Measurements from ENCODE around the gene KRTAP12-3. TPM values are rescaled to one million over a fixed set of nuclear protein-coding genes. Genes with fewer than 3 reads are reported as not detected.
A peak's percentile ranks its signal among the peaks of the same experiment; 100 is the strongest.

The KRTAP12-3 gene
- total and polyA plus RNA-seq, 9 of the 15 experiments (the other 6 are each of a cell fraction or from before 2014, with no cell fraction given) = not detected

- TF ChIP-seq ZNF280A (IDR thresholded peaks at IDR 0.05; ENCODE audit: low read depth, partially characterized antibody) (peak; percentile 63), MLX (CRISPR knock-in tag; conservative IDR thresholded peaks at IDR 0.05) (no peak), CREB5 (CRISPR knock-in tag; IDR thresholded peaks at IDR 0.05) (no peak), POLR2A (conservative IDR thresholded peaks at IDR 0.05) (no peak), BRF1 (IDR thresholded peaks at IDR 0.05; ENCODE audit: borderline replicate concordance, extremely low read depth, insufficient read length) (no peak), SAP30 (IDR thresholded peaks at IDR 0.05; ENCODE audit: borderline replicate concordance, insufficient read depth, low read depth, low read length, poor library complexity, severe bottlenecking) (no peak), CSDE1 (IDR thresholded peaks at IDR 0.05) (no peak), BCLAF1 (IDR thresholded peaks at IDR 0.05; ENCODE audit: borderline replicate concordance in 1 of 2, control insufficient read depth in 1 of 2, low read depth in 2 of 2, low read length in 1 of 2) (no peak), ZEB2 (IDR thresholded peaks at IDR 0.05) (peak; percentile 36; the same call in 1 of the 2 replicates), CBX3 (IDR thresholded peaks at IDR 0.05; ENCODE audit: borderline replicate concordance in 1 of 2, low read length in 2 of 2) (0 out of 3 replicates have a peak, but pooled peaks of 1 of the 2 experiments have one; percentile 32), PYGO2 (tag; IDR thresholded peaks at IDR 0.05) (no peak), CTCF (IDR thresholded peaks at IDR 0.05 in 2 of 3, conservative IDR thresholded peaks at IDR 0.05 in 1 of 3; ENCODE audit: insufficient read depth in 2 of 3, low read depth in 1 of 3, low read length in 3 of 3) (no peak), TRIM28 (IDR thresholded peaks at IDR 0.05) (peak; percentile 86)
Observed at GRCh38 chr21:44671911-44672310, 14.2 kb downstream of the KRTAP12-3 start (continued).
